Kidney (tissue), 14 donors: Measurements from ENCODE around the gene GABBR2. TPM values are rescaled to one million over a fixed set of nuclear protein-coding genes. Genes with fewer than 3 reads are reported as not detected.

ENCODE experiments used
- DNase-seq, 5 donors: peaks; one replicate each; pipeline ENCODE4 v3.0.0-alpha.2; 2013 to 2020
- FAIRE-seq: peaks from 2 replicates; lab custom pipeline; 2012; peaks lifted over from hg19 to GRCh38; lab: Jason Lieb, UNC
- H3K27ac ChIP-seq, 2 donors: one replicate each; pipeline ENCODE4 v1.7.0; 2013; ENCODE audit warnings: low read depth in 2 of 2, low read length in 2 of 2, inconsistent platforms in 1 of 2
- H3K27me3 ChIP-seq: one replicate; pipeline ENCODE4 v1.7.1; 2013; ENCODE audit warnings: low read length, inconsistent platforms; ENCODE audit not compliant: control insufficient read depth, insufficient read depth
- H3K36me3 ChIP-seq, 3 donors: one replicate each; pipeline versions ENCODE4 v1.7.0 to v1.7.1; 2013; ENCODE audit warnings: low read length in 3 of 3, control low read depth in 1 of 3, inconsistent platforms in 1 of 3; ENCODE audit not compliant: insufficient read depth in 3 of 3, control insufficient read depth in 2 of 3
- H3K4me1 ChIP-seq, 3 donors: one replicate each; pipeline versions ENCODE4 v1.7.0 to v1.7.1; 2013; ENCODE audit warnings: low read length in 3 of 3, inconsistent platforms in 1 of 3, low read depth in 1 of 3; ENCODE audit not compliant: control insufficient read depth in 2 of 3, insufficient read depth in 2 of 3
- H3K4me3 ChIP-seq, 3 donors: one replicate each; pipeline versions ENCODE4 v1.7.0 to v1.8.1; 2013; ENCODE audit warnings: low read length in 3 of 3, control low read depth in 1 of 3, inconsistent platforms in 1 of 3
- H3K9ac ChIP-seq, 3 donors: one replicate each; pipeline versions ENCODE4 v1.7.0 to v1.7.1; 2013; ENCODE audit warnings: low read length in 3 of 3, control low read depth in 1 of 3, inconsistent platforms in 1 of 3
- H3K9me3 ChIP-seq, 3 donors: one replicate each; pipeline versions ENCODE4 v1.7.0 to v1.7.1; 2013; ENCODE audit warnings: low read length in 3 of 3, control low read depth in 1 of 3, inconsistent platforms in 1 of 3; ENCODE audit not compliant: control insufficient read depth in 2 of 3, insufficient read depth in 1 of 3
- CTCF ChIP-seq: IDR thresholded peaks from 3 replicates; pipeline ENCODE4 v1.5.1; 2012; ENCODE audit warnings: mild to moderate bottlenecking, moderate library complexity, borderline replicate concordance; ENCODE audit not compliant: insufficient read depth; ENCODE audit errors: extremely low read depth
- intact Hi-C: fragments of 100-400 bp; cut with DNase I; formaldehyde crosslinking; loops from one replicate; pipeline ENCODE4 v1.11.1; 2022
- polyA plus RNA-seq: library from polyadenylated mRNA; stranded (reverse); fragments of 350-450 nt; fragmentation: Illumina TruSeq; extraction: RNeasy Lipid Tissue Mini Kit (QIAGEN cat#74804); gene quantifications from one replicate; pipeline ENCODE4 v1.2.3, GENCODE V29; 2014; ENCODE audit warnings: low read depth, low replicate concordance; ENCODE audit not compliant: insufficient read depth
- total RNA-seq: library from RNA; stranded (reverse); fragmentation: NEBNext Ultra II Directional; extraction: Animal tissue kit (Norgen Biotek cat#: 25700); gene quantifications from one replicate; pipeline ENCODE4 v1.2.1, GENCODE V29; 2021
- donor health status: control.
- donor health status: control.
- donor health status: control.
- donor health status: control.
- donor health status: control.
- donor health status: DM: yes; HTN: yes; CAD: no.
- donor health status: Normal renal cell carcinoma (clear cell type).

Gene GABBR2
- total and polyA plus RNA-seq, 2 donors from 2014 or later, result 0.06 TPM; not detected in 1

- Histone ChIP-seq H3K4me3 (no peak overlapping the region), H3K27me3 (no peaks in the 10 kb centered on the region), H3K4me1 (no peaks in the 10 kb centered on the region), H3K9ac (no peak overlapping the region), H3K9me3 (no peaks in the 10 kb centered on the region), H3K27ac (no peak overlapping the region), H3K36me3 (no peaks in the 10 kb centered on the region)
- intact Hi-C loops, result loop anchor here (5.0 kb wide), 1 partner anchor 459 kb away; no protein-coding TSS in a partner anchor
- TF ChIP-seq CTCF, result no peak
- FAIRE-seq (no peak), DNase-seq (peak in 1 of 5 donors; percentile 57)
These were observed 390.5 kb downstream of the GABBR2 start for GRCh38 chr9:98318041-98318790.

- intact Hi-C loops, result loop anchor here (5.0 kb wide), 1 partner anchor 460 kb away; no protein-coding TSS in a partner anchor
- Histone ChIP-seq H3K9ac (no peak overlapping the region), H3K9me3 (no peaks in the 10 kb centered on the region), H3K27ac (no peak overlapping the region), H3K4me3 (no peak overlapping the region), H3K36me3 (no peaks in the 10 kb centered on the region), H3K27me3 (no peaks in the 10 kb centered on the region), H3K4me1 (no peaks in the 10 kb centered on the region)
- peak in 3 of 5 donors; percentile 14 to 51 (median 18) for DNase-seq
- FAIRE-seq, result no peak
- no peak for TF ChIP-seq CTCF
These were observed 391.4 kb downstream of the GABBR2 start for GRCh38 chr9:98317134-98317857.

- H3K9me3 ChIP-seq, result no peaks in the 10 kb centered on the region
- FAIRE-seq (no peak), DNase-seq (peak in 1 of 5 donors; percentile 2)
- no peak for TF ChIP-seq CTCF
- H3K4me1 ChIP-seq, result no peaks in the 10 kb centered on the region
- H3K4me3 ChIP-seq, result no peak overlapping the region
- H3K36me3 ChIP-seq, result no peaks in the 10 kb centered on the region
- intact Hi-C loops, result loop anchor here (5.0 kb wide), 1 partner anchor 461 kb away; no protein-coding TSS in a partner anchor
- no peaks in the 10 kb centered on the region for H3K27me3 ChIP-seq
- no peak overlapping the region for H3K27ac ChIP-seq
- no peak overlapping the region for H3K9ac ChIP-seq
These were observed 392.1 kb downstream of the GABBR2 start for GRCh38 chr9:98316445-98317133.
